GM18502 (cell line): Measurements from ENCODE around the gene RNPC3.
"Not testable (repeated sequence)": the region's sequence is repeated elsewhere in the genome, so short reads cannot be mapped to it uniquely, and the experiment has no call there.

Experiments
- ATAC-seq: cut with Tn5 transposase; IDR thresholded peaks from one replicate; pipeline ENCODE4 v1.9.1; 2021; ENCODE audit warnings: mild to moderate bottlenecking; ENCODE audit not compliant: unreplicated experiment, poor library complexity

Gene RNPC3

GRCh38 chr1:103546496-103546895, 21.0 kb downstream of the RNPC3 start:
- no peak for ATAC-seq

- no peak for ATAC-seq
Observed at GRCh38 chr1:103547840-103548239, 22.3 kb downstream of the RNPC3 start.

- ATAC-seq, result no peak
Observed at GRCh38 chr1:103560427-103560826, 34.9 kb downstream of the RNPC3 start.

GRCh38 chr1:103561124-103561523, 35.6 kb downstream of the RNPC3 start:
- not testable (repeated sequence) for ATAC-seq

- ATAC-seq, result peak; percentile 91
Observed at GRCh38 chr1:103561643-103562395, 36.3 kb downstream of the RNPC3 start.

- no peak for ATAC-seq
Observed at GRCh38 chr1:103563056-103563455, 37.6 kb downstream of the RNPC3 start.

GRCh38 chr1:103569493-103569892, 44.0 kb downstream of the RNPC3 start:
- ATAC-seq, result no peak

- ATAC-seq, result not testable (repeated sequence)
Observed at GRCh38 chr1:103571289-103571688, 45.8 kb downstream of the RNPC3 start, which contains the start of gene AMY2B. Gene AMY2B (plus strand): TSS chr1:103571589. CDS start chr1:103571603, 14 bp downstream.

GRCh38 chr1:103576065-103576464, 50.6 kb downstream of the RNPC3 start:
- ATAC-seq, result peak; percentile 79

GRCh38 chr1:103576784-103577183, 51.3 kb downstream of the RNPC3 start:
- not testable (repeated sequence) for ATAC-seq

GRCh38 chr1:103582464-103582863, 57.0 kb downstream of the RNPC3 start:
- no peak for ATAC-seq

GRCh38 chr1:103583887-103584286, 58.4 kb downstream of the RNPC3 start:
- ATAC-seq, result no peak

GRCh38 chr1:103584537-103584936, 59.0 kb downstream of the RNPC3 start:
- no peak for ATAC-seq

- ATAC-seq, result not testable (repeated sequence)
Observed at GRCh38 chr1:103602740-103603139, 77.2 kb downstream of the RNPC3 start.
